ENCODE data around the gene AIG1.

Gene AIG1

GRCh38 chr6:143185288-143185687 lies 124.6 kb downstream of the AIG1 start:
- no peak overlapping the region for H3K9ac ChIP-seq (ENCODE audit: low read depth, low read length)

GRCh38 chr6:143187238-143187923 lies 126.7 kb downstream of the AIG1 start:
- Histone ChIP-seq H3K9ac (ENCODE audit: low read depth, low read length) (no peak overlapping the region), H3K36me3 (ENCODE audit: insufficient read depth, low read length) (no peaks in the 10 kb centered on the region; the same call in 1 of the 2 replicates), H3K9me3 (ENCODE audit: control insufficient read depth, insufficient read depth, low read length) (no peaks in the 10 kb centered on the region), H3K4me1 (ENCODE audit: insufficient read depth, low read length) (no peaks in the 10 kb centered on the region)

More at GRCh38 chr6:143185288-143185687, 124.6 kb downstream of the AIG1 start:
- Histone ChIP-seq H3K4me1 (ENCODE audit: insufficient read depth, low read length) (no peaks in the 10 kb centered on the region), H3K36me3 (ENCODE audit: insufficient read depth, low read length) (no peaks in the 10 kb centered on the region; the same call in 1 of the 2 replicates), H3K9me3 (ENCODE audit: control insufficient read depth, insufficient read depth, low read length) (no peaks in the 10 kb centered on the region)

GRCh38 chr6:143188292-143188691 lies 127.6 kb downstream of the AIG1 start:
- H3K9ac ChIP-seq (ENCODE audit: low read depth, low read length) = no peak overlapping the region
- H3K36me3 ChIP-seq (ENCODE audit: insufficient read depth, low read length) = no peaks in the 10 kb centered on the region; the same call in 1 of the 2 replicates
- no peaks in the 10 kb centered on the region for H3K9me3 ChIP-seq (ENCODE audit: control insufficient read depth, insufficient read depth, low read length)
- no peaks in the 10 kb centered on the region for H3K4me1 ChIP-seq (ENCODE audit: insufficient read depth, low read length)

GRCh38 chr6:143191361-143191760 lies 130.7 kb downstream of the AIG1 start:
- Histone ChIP-seq H3K36me3 (ENCODE audit: insufficient read depth, low read length) (no peaks in the 10 kb centered on the region; the same call in 1 of the 2 replicates), H3K9me3 (ENCODE audit: control insufficient read depth, insufficient read depth, low read length) (no peaks in the 10 kb centered on the region), H3K4me1 (ENCODE audit: insufficient read depth, low read length) (no peaks in the 10 kb centered on the region), H3K9ac (ENCODE audit: low read depth, low read length) (no peak overlapping the region)

GRCh38 chr6:143192766-143193165 lies 132.1 kb downstream of the AIG1 start:
- H3K9ac ChIP-seq (ENCODE audit: low read depth, low read length) = no peak overlapping the region
- no peaks in the 10 kb centered on the region for H3K4me1 ChIP-seq (ENCODE audit: insufficient read depth, low read length)
- H3K36me3 ChIP-seq (ENCODE audit: insufficient read depth, low read length) = no peaks in the 10 kb centered on the region; the same call in 1 of the 2 replicates
- no peaks in the 10 kb centered on the region for H3K9me3 ChIP-seq (ENCODE audit: control insufficient read depth, insufficient read depth, low read length)

- Histone ChIP-seq H3K36me3 (ENCODE audit: insufficient read depth, low read length) (no peaks in the 10 kb centered on the region; the same call in 1 of the 2 replicates), H3K9ac (ENCODE audit: low read depth, low read length) (no peak overlapping the region), H3K4me1 (ENCODE audit: insufficient read depth, low read length) (no peaks in the 10 kb centered on the region), H3K9me3 (ENCODE audit: control insufficient read depth, insufficient read depth, low read length) (no peaks in the 10 kb centered on the region)
These were observed 132.9 kb downstream of the AIG1 start for GRCh38 chr6:143193571-143194094.

- Histone ChIP-seq H3K4me1 (ENCODE audit: insufficient read depth, low read length) (no peaks in the 10 kb centered on the region), H3K36me3 (ENCODE audit: insufficient read depth, low read length) (no peaks in the 10 kb centered on the region; the same call in 1 of the 2 replicates), H3K9me3 (ENCODE audit: control insufficient read depth, insufficient read depth, low read length) (no peaks in the 10 kb centered on the region), H3K9ac (ENCODE audit: low read depth, low read length) (no peak overlapping the region)
These were observed 133.5 kb downstream of the AIG1 start for GRCh38 chr6:143194095-143194589.

GRCh38 chr6:143195349-143195845 lies 134.7 kb downstream of the AIG1 start:
- H3K9me3 ChIP-seq (ENCODE audit: control insufficient read depth, insufficient read depth, low read length) = no peaks in the 10 kb centered on the region
- H3K4me1 ChIP-seq (ENCODE audit: insufficient read depth, low read length) = no peaks in the 10 kb centered on the region
- H3K36me3 ChIP-seq (ENCODE audit: insufficient read depth, low read length) = no peaks in the 10 kb centered on the region
- no peak overlapping the region for H3K9ac ChIP-seq (ENCODE audit: low read depth, low read length)

GRCh38 chr6:143196525-143197225 lies 136.0 kb downstream of the AIG1 start:
- Histone ChIP-seq H3K36me3 (ENCODE audit: insufficient read depth, low read length) (no peaks in the 10 kb centered on the region), H3K4me1 (ENCODE audit: insufficient read depth, low read length) (no peaks in the 10 kb centered on the region), H3K9ac (ENCODE audit: low read depth, low read length) (no peak overlapping the region)

GRCh38 chr6:143197377-143197776 lies 136.7 kb downstream of the AIG1 start:
- no peaks in the 10 kb centered on the region for H3K9me3 ChIP-seq (ENCODE audit: control insufficient read depth, insufficient read depth, low read length)
- H3K9ac ChIP-seq (ENCODE audit: low read depth, low read length) = no peak overlapping the region
- H3K36me3 ChIP-seq (ENCODE audit: insufficient read depth, low read length) = no peaks in the 10 kb centered on the region
- H3K4me1 ChIP-seq (ENCODE audit: insufficient read depth, low read length) = no peaks in the 10 kb centered on the region

More at GRCh38 chr6:143196525-143197225, 136.0 kb downstream of the AIG1 start:
- H3K9me3 ChIP-seq (ENCODE audit: control insufficient read depth, insufficient read depth, low read length) = no peaks in the 10 kb centered on the region

GRCh38 chr6:143198312-143198711 lies 137.6 kb downstream of the AIG1 start:
- H3K9ac ChIP-seq (ENCODE audit: low read depth, low read length) = no peak overlapping the region
- H3K4me1 ChIP-seq (ENCODE audit: insufficient read depth, low read length) = no peaks in the 10 kb centered on the region
- H3K9me3 ChIP-seq (ENCODE audit: control insufficient read depth, insufficient read depth, low read length) = no peaks in the 10 kb centered on the region
- H3K36me3 ChIP-seq (ENCODE audit: insufficient read depth, low read length) = no peaks in the 10 kb centered on the region

- Histone ChIP-seq H3K4me1 (ENCODE audit: insufficient read depth, low read length) (no peaks in the 10 kb centered on the region), H3K9ac (ENCODE audit: low read depth, low read length) (no peak overlapping the region), H3K36me3 (ENCODE audit: insufficient read depth, low read length) (no peaks in the 10 kb centered on the region), H3K9me3 (ENCODE audit: control insufficient read depth, insufficient read depth, low read length) (no peaks in the 10 kb centered on the region)
These were observed 138.6 kb downstream of the AIG1 start for GRCh38 chr6:143199291-143199690.

- Histone ChIP-seq H3K9me3 (ENCODE audit: control insufficient read depth, insufficient read depth, low read length) (no peaks in the 10 kb centered on the region), H3K4me1 (ENCODE audit: insufficient read depth, low read length) (no peaks in the 10 kb centered on the region), H3K36me3 (ENCODE audit: insufficient read depth, low read length) (no peaks in the 10 kb centered on the region; the same call in 1 of the 2 replicates), H3K9ac (ENCODE audit: low read depth, low read length) (no peak overlapping the region)
These were observed 139.6 kb downstream of the AIG1 start for GRCh38 chr6:143200167-143200770.

- no peaks in the 10 kb centered on the region; the same call in 1 of the 2 replicates for H3K36me3 ChIP-seq (ENCODE audit: insufficient read depth, low read length)
- H3K9me3 ChIP-seq (ENCODE audit: control insufficient read depth, insufficient read depth, low read length) = no peaks in the 10 kb centered on the region
- no peak overlapping the region for H3K9ac ChIP-seq (ENCODE audit: low read depth, low read length)
- no peaks in the 10 kb centered on the region for H3K4me1 ChIP-seq (ENCODE audit: insufficient read depth, low read length)
These were observed 143.4 kb downstream of the AIG1 start for GRCh38 chr6:143204045-143204444.

All from ES-I3 (cell line).